RWPE1 (cell line): ENCODE data around the gene CCT5.
"Not testable (repeated sequence)": the region's sequence is repeated elsewhere in the genome, so short reads cannot be mapped to it uniquely, and the experiment has no call there.

Source experiments
- CTCF ChIA-PET: fragments of 350-600 bp; sonication (Branson Sonifier 250); formaldehyde crosslinking; extraction: SDS; loops from one replicate; lab custom pipeline; 2021; lab: Yijun Ruan, JAX
- POLR2A ChIA-PET: fragments of 400-600 bp; formaldehyde crosslinking; extraction: SDS; loops from one replicate; lab custom pipeline; 2020; ENCODE audit warnings: antibody characterized with exemption; ENCODE audit not compliant: low non-redundant PET; lab: Yijun Ruan, JAX
- DNase-seq: peaks from one replicate; pipeline ENCODE4 v3.0.0; 2012; ENCODE audit warnings: low spot score
- H3K27ac ChIP-seq: fragments of 450-650 bp; 2 replicates; pipeline ENCODE4 v1.5.1; 2017
- TF ChIP-seq, protein P1 (sequence below): fragments of 450-650 bp; conservative IDR thresholded peaks from 2 replicates; pipeline ENCODE4 v1.5.1; 2017; ENCODE audit warnings: low read depth, mild to moderate bottlenecking

CCT5 gene

GRCh38 chr5:10277773-10278630 lies 27.9 kb downstream of the CCT5 start:
- no peak for DNase-seq
- TF ChIP-seq, protein P1, sequence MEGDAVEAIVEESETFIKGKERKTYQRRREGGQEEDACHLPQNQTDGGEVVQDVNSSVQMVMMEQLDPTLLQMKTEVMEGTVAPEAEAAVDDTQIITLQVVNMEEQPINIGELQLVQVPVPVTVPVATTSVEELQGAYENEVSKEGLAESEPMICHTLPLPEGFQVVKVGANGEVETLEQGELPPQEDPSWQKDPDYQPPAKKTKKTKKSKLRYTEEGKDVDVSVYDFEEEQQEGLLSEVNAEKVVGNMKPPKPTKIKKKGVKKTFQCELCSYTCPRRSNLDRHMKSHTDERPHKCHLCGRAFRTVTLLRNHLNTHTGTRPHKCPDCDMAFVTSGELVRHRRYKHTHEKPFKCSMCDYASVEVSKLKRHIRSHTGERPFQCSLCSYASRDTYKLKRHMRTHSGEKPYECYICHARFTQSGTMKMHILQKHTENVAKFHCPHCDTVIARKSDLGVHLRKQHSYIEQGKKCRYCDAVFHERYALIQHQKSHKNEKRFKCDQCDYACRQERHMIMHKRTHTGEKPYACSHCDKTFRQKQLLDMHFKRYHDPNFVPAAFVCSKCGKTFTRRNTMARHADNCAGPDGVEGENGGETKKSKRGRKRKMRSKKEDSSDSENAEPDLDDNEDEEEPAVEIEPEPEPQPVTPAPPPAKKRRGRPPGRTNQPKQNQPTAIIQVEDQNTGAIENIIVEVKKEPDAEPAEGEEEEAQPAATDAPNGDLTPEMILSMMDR = no peak
- ChIA-PET POLR2A (no interaction called here), CTCF (no interaction called here)
- no peak overlapping the region for H3K27ac ChIP-seq

DNA sequence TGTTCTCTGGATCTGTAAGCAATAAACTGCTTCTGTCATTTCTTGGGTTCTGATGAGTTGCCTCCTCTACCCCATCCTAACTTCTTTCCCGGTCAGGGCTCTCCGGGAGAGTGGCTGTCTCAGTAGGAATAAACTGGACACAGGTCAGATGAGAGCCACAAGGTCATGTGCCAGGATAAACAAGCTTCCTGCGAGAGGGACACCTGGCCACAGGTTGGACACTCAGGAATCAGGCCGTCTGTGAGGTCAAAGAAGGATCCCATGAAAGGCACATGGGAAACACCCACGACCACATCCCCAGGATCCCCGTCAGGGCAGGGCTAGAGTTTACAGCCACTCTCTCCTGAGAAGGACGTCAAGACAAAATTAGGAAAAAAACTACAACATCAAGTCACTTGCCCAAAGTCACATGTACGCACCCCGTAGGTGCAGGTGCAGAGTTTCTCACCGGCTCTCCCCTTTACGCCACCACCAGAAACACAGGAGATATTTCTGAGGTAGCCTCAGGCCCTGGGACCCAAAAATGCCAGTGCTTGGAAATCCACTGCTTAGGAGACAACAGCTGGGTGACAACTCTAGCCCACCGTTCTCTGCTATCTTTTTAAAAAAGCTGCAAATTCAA lies 28.7 kb downstream of the CCT5 start:
- TF ChIP-seq, protein P1 = no peak
- ChIA-PET CTCF (interaction anchor here (1.3 kb wide), 1 partner anchor 86 kb away, joined by 4 read pairs; no protein-coding TSS in a partner anchor), POLR2A (no interaction called here)
- no peak for DNase-seq
- H3K27ac ChIP-seq = no peak overlapping the region

DNA sequence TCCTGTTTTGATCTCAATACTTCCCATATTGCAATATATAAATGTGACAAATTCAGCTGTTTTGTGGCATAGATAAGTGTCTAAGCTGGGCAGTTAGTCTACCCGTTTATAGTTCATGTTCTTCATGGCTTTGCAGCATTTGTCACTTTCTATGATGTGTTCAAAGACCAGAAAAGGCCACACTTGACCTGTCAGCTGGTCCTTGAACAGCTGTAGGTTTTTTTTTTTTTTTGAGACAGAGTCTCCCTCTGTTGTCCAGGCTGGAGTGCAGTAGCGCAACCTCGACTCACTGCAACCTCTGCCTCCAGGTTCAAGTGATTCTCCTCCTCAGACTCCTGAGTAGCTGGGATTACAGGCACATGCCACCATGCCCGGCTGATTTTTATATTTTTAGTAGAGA lies 29.2 kb downstream of the CCT5 start:
- POLR2A ChIA-PET = no interaction called here
- DNase-seq = no peak
- CTCF ChIA-PET = interaction anchor here (1.3 kb wide), 1 partner anchor 85 kb away, joined by 4 read pairs; no protein-coding TSS in a partner anchor
- TF ChIP-seq, protein P1 = no peak
- H3K27ac ChIP-seq = no peak overlapping the region

DNA sequence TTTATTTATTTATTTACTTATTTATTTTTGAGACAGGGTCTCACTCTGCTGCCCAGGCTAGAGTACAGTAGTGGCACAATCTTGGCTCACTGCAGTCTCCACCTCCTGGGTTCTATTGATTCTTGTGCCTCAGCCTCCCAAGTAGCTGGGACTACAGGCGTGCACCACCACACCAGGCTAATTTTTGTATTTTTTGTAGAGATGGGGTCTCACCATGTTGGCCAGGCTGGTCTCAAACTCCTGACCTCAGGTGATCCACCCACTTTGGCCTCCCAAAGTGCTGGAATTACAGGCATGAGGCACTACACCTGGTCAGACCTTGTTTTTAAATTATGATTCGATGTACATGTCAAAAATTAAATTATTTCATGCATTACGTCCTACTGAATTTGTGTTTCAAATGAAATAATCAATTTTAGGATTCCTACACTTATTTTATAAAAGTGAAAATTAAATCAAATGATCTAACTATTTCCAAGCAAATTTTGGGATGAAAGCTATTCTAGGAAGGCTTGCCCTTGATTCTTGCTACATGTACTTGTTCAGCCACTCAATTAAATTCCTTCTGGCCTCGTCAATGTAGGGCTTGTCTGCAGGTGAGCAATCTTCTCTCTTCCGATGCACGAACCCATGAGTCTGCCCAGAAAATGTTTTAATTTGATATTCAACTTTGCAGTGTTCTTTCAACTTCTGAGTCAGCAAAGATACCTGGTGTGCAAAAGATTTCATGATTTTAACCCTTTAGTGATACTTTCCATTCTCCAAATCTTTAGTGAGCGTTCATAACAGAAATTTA lies 30.0 kb downstream of the CCT5 start:
- CTCF ChIA-PET = interaction anchor here (0.7 to 1.3 kb wide), 3 partner anchors 16 to 297 kb away, joined by 3 to 4 read pairs (median 4); no protein-coding TSS in a partner anchor
- no peak overlapping the region for H3K27ac ChIP-seq
- POLR2A ChIA-PET = no interaction called here
- TF ChIP-seq, protein P1 = no peak
- no peak for DNase-seq

DNA sequence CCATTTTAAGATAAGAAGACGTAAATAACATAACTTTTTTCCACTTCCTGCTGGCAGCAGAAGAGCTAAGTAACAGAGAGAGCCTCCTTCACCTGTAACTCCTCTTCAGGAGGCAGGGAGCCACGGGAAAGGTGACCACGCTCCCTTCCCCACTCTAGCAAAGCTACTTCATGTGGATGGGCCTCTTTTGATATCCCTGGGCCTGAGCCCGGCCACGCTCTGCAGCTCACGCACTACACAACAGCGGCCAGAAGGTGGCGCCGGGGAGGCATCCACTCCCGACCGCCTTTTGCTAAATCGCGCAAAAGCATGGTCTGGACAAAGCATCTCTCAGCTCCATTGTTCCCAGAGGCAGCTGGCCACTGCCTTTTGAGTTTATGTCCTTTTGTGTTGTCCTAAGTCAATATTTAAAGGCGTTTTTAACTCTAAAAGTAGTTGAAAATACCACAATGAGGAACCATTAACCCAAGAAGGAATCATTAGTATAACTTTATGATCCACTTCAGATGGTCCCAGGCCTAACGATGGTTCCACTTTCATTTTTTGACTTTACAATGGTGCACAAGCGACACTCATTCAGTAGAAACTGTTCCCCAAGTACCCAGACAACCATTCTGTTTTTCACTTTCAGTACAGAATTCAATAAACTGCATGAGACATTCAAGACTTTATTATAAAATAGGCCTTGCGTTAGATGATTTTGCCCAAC lies 34.0 kb downstream of the CCT5 start:
- CTCF ChIA-PET = interaction anchor here (0.5 to 1.2 kb wide), 13 partner anchors 8 to 407 kb away, joined by 3 to 9 read pairs (median 4); partner anchors contain the start of genes ATPSCKMT, CCT5 and MARCHF6
- TF ChIP-seq, protein P1 = peak; percentile 98
- DNase-seq = peak; percentile 84
- POLR2A ChIA-PET = no interaction called here
- H3K27ac ChIP-seq = no peak overlapping the region

GRCh38 chr5:10285362-10285761 lies 35.3 kb downstream of the CCT5 start:
- CTCF ChIA-PET, POLR2A ChIA-PET, DNase-seq: not testable (repeated sequence)
- H3K27ac ChIP-seq = peak overlapping the region; percentile 48
